Naive thymus-derived CD8-positive, alpha-beta T cell (primary cell): ENCODE measurements around the gene ASPSCR1. TPM values are rescaled to one million over a fixed set of nuclear protein-coding genes. Genes with fewer than 3 reads are reported as not detected.
A peak's percentile ranks its signal among the peaks of the same experiment; 100 is the strongest.

Source experiments
- ATAC-seq, 2 donors: fragments of 150-1000 bp; cut with Tn5 transposase in 1 of 2; sonication (Bioruptor Pico), chemical (Tn5 transposase) in 1 of 2; 1 replicate in 1 of 2; 2 replicates in 1 of 2; pipeline ENCODE4 v1.10.0; 2021; ENCODE audit warnings: mild to moderate bottlenecking in 2 of 2, moderate library complexity in 2 of 2
- POLR2A ChIA-PET: fragments of 350-600 bp; sonication (Branson Sonifier 250); formaldehyde crosslinking; loops from one replicate; lab custom pipeline; 2021; ENCODE audit warnings: antibody characterized with exemption; lab: Charles Lee
- DNase-seq, 10 donors: peaks; one replicate each; pipeline versions ENCODE4 v3.0.0 to v3.0.0-alpha.2; 2020 to 2022
- H3K27ac Mint-ChIP-seq, 10 donors: one replicate each; pipeline ENCODE4 v1.8.0; 2020 to 2022; ENCODE audit warnings: mild to moderate bottlenecking in 10 of 10, mixed read lengths in 10 of 10, moderate library complexity in 4 of 10, inconsistent platforms in 1 of 10
- H3K27me3 Mint-ChIP-seq, 5 donors: one replicate each; pipeline ENCODE4 v1.8.0; 2021 to 2022; ENCODE audit warnings: mixed read lengths in 5 of 5
- H3K36me3 Mint-ChIP-seq, 3 donors: one replicate each; pipeline ENCODE4 v1.8.0; 2020 to 2022; ENCODE audit warnings: mixed read lengths in 3 of 3, mild to moderate bottlenecking in 2 of 3, inconsistent platforms in 1 of 3
- H3K4me1 Mint-ChIP-seq, 4 donors: one replicate each; pipeline ENCODE4 v1.8.0; 2021 to 2022; ENCODE audit warnings: mixed read lengths in 4 of 4
- H3K4me3 Mint-ChIP-seq, 10 donors: one replicate each; pipeline ENCODE4 v1.8.0; 2020 to 2022; ENCODE audit warnings: mild to moderate bottlenecking in 10 of 10, mixed read lengths in 10 of 10, moderate library complexity in 6 of 10, inconsistent platforms in 1 of 10
- H3K9me3 Mint-ChIP-seq, 9 donors: one replicate each; pipeline ENCODE4 v1.8.0; 2020 to 2022; ENCODE audit warnings: mixed read lengths in 9 of 9, mild to moderate bottlenecking in 3 of 9, inconsistent platforms in 1 of 9, moderate library complexity in 1 of 9
- polyA plus RNA-seq, 3 donors: library from polyadenylated mRNA; unstranded; fragments of 300-500 nt; fragmentation: Illumina TruSeq; gene quantifications; one replicate each; pipeline ENCODE4 v1.2.3, GENCODE V29; 2021
- total RNA-seq, 8 experiments: library from RNA in 2 of 8; stranded (reverse) in 2 of 8; gene quantifications; one replicate each; pipeline ENCODE4 v1.2.3 and lab custom pipeline; 2021 to 2026

The ASPSCR1 gene
- total and polyA plus RNA-seq, 5 experiments from 2014 or later = 28.1 to 47.7 (median 33.4) TPM

- peaks cover 0 to 34% (median 17%) of the 10 kb centered on the region in 4 donors for H3K4me1 Mint-ChIP-seq
- peak within 1 kb of the TSS; percentile 78 to 91 (median 83) for H3K4me3 Mint-ChIP-seq
- peak; percentile 68 to 87 (median 80) for DNase-seq
- peaks cover 0 to 14% (median 0%) of the 10 kb centered on the region in 3 donors for H3K36me3 Mint-ChIP-seq
- peak within 1 kb of the TSS; percentile 31 to 89 (median 80) for H3K27ac Mint-ChIP-seq
- H3K9me3 Mint-ChIP-seq = no peaks in the 10 kb centered on the region
- POLR2A ChIA-PET = interaction anchor here (0.6 to 5.0 kb wide), 9 partner anchors 10 to 443 kb away, joined by 3 to 38 read pairs (median 4); partner anchors contain the start of genes DCXR and DUS1L
- peak; percentile 95 to 96 for ATAC-seq
- no peaks in the 10 kb centered on the region for H3K27me3 Mint-ChIP-seq
Observed at GRCh38 chr17:82051776-82052637, 74.6 kb downstream of the ASPSCR1 start, which contains the start of the genes GPS1 and RFNG. Gene GPS1 (plus strand): TSS chr17:82051898. CDS start chr17:82051932, 34 bp downstream. Gene RFNG (minus strand): TSS chr17:82051811. CDS start chr17:82051766, 45 bp downstream.

DNA sequence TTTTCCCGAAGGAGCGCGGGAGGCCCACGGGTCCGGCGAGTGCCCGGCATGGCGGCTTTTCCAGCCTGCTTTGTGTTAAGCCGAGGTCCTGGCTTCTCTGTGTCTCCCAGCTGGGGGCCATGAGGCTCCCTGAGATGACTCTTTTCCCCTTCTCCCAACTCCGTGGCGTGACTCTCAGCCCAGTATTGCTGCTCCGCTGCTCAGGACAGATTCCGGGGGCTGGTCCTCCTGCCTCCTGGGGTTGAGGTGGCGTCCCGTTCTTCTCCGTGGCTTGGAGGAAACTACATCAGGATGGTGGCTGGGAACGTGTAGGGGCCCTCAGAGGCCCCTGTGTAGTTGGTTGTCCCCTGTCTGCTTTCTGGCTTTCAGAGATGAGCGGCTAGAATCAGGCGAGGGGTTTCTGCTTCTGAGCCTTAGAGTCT, 75.2 kb downstream of the ASPSCR1 start:
- Mint-ChIP-seq H3K4me3 (peak overlapping the region; percentile 70 to 86 (median 79)), H3K27me3 (no peaks in the 10 kb centered on the region), H3K9me3 (no peaks in the 10 kb centered on the region), H3K4me1 (peaks cover 0 to 32% (median 14%) of the 10 kb centered on the region in 4 donors), H3K27ac (peak overlapping the region in 9 of 10 donors; percentile 18 to 87 (median 72)), H3K36me3 (peaks cover 0 to 11% (median 0%) of the 10 kb centered on the region in 3 donors)
- ATAC-seq = no peak
- no peak for DNase-seq
- POLR2A ChIA-PET = interaction anchor here (0.8 to 5.0 kb wide), 4 partner anchors 13 to 54 kb away, joined by 3 to 38 read pairs (median 14); partner anchors contain the start of genes DCXR and DUS1L

DNA sequence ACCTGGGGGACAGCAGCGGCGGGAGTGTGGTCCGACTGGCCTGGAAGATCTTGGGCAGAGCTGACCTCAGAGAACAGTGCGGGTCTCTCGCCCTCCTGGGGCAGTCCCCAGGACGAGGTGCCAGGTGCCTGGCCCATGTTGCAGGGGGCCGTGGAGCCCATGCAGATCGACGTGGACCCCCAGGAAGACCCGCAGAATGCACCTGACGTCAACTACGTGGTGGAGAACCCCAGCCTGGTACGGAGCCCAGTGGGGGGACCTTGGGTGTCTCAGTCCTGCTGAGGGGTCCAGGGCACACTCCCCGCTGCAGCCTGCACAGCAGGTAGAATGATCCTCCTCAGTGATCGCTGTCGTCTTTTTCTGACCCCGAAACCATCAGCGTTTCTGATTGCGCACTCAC, 75.7 kb downstream of the ASPSCR1 start:
- Mint-ChIP-seq H3K27me3 (no peaks in the 10 kb centered on the region), H3K4me3 (peak overlapping the region; percentile 70 to 86 (median 79)), H3K27ac (peak overlapping the region in 9 of 10 donors; percentile 24 to 80 (median 48)), H3K4me1 (peaks cover 4 to 32% (median 14%) of the 10 kb centered on the region in 4 donors), H3K9me3 (no peaks in the 10 kb centered on the region), H3K36me3 (peaks cover 0 to 15% (median 0%) of the 10 kb centered on the region in 3 donors)
- no peak for DNase-seq
- POLR2A ChIA-PET = interaction anchor here (2.0 to 5.0 kb wide), 2 partner anchors 12 to 18 kb away, joined by 4 to 38 read pairs; partner anchors contain the start of gene DUS1L
- ATAC-seq = no peak

- H3K9me3 Mint-ChIP-seq = no peaks in the 10 kb centered on the region
- peak in 1 of 10 donors; percentile 57 for DNase-seq
- H3K27ac Mint-ChIP-seq = peak overlapping the region in 8 of 10 donors; percentile 24 to 80 (median 44)
- POLR2A ChIA-PET = interaction anchor here (5.0 kb wide), 1 partner anchor 12 kb away, joined by 38 read pairs; the partner anchor contains the start of gene DUS1L
- peaks cover 4 to 32% (median 14%) of the 10 kb centered on the region in 4 donors for H3K4me1 Mint-ChIP-seq
- H3K4me3 Mint-ChIP-seq = peak overlapping the region; percentile 15 to 86 (median 79)
- ATAC-seq = no peak
- H3K36me3 Mint-ChIP-seq = peaks cover 0 to 18% (median 0%) of the 10 kb centered on the region in 3 donors
- H3K27me3 Mint-ChIP-seq = no peaks in the 10 kb centered on the region
Observed at GRCh38 chr17:82053556-82054263, 76.3 kb downstream of the ASPSCR1 start.

DNA sequence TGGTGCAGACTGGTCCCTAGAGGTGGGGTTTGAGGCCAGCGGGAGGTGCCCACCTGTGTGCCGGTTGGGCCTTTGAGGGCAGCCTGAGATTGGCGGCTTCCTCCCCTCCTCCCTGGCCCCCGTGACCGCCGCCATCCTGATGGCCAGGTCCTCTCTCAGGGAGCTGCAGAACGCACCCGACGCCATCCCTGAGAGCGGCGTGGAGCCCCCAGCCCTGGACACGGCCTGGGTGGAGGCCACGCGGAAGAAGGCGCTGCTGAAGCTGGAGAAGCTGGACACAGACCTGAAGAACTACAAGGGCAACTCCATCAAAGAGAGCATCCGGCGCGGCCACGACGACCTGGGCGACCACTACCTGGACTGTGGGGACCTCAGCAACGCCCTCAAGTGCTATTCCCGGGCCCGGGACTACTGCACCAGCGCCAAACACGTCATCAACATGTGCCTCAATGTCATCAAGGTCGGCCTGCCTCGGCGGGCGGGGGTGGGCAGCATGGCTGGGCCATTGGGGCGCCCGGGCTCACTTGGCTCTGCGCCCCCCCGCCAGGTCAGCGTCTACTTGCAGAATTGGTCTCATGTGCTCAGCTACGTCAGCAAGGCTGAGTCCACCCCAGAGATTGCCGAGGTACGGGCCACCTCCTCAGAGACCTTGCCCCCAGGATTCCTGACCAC, 77.1 kb downstream of the ASPSCR1 start:
- H3K4me1 Mint-ChIP-seq = peaks cover 4 to 30% (median 14%) of the 10 kb centered on the region in 4 donors
- H3K9me3 Mint-ChIP-seq = no peaks in the 10 kb centered on the region
- DNase-seq = peak in 1 of 10 donors; percentile 58
- H3K4me3 Mint-ChIP-seq = peak overlapping the region in 2 of 10 donors; percentile 55 to 75
- H3K36me3 Mint-ChIP-seq = peaks cover 0 to 19% (median 0%) of the 10 kb centered on the region in 3 donors
- no peaks in the 10 kb centered on the region for H3K27me3 Mint-ChIP-seq
- no peak for ATAC-seq
- no peak overlapping the region for H3K27ac Mint-ChIP-seq
- POLR2A ChIA-PET = interaction anchor here (3.7 kb wide), 1 partner anchor 11 kb away, joined by 15 read pairs; the partner anchor contains the start of gene DUS1L

- POLR2A ChIA-PET = interaction anchor here (3.7 kb wide), 1 partner anchor 10 kb away, joined by 15 read pairs; the partner anchor contains the start of gene DUS1L
- H3K27ac Mint-ChIP-seq = peak overlapping the region in 1 of 10 donors; percentile 55
- peaks cover 4 to 26% (median 11%) of the 10 kb centered on the region in 4 donors for H3K4me1 Mint-ChIP-seq
- DNase-seq (no peak), ATAC-seq (no peak)
- no peaks in the 10 kb centered on the region for H3K9me3 Mint-ChIP-seq
- no peaks in the 10 kb centered on the region for H3K27me3 Mint-ChIP-seq
- peaks cover 0 to 22% (median 1%) of the 10 kb centered on the region in 3 donors for H3K36me3 Mint-ChIP-seq
- peak overlapping the region in 4 of 10 donors; percentile 18 to 75 (median 40) for H3K4me3 Mint-ChIP-seq
Observed at GRCh38 chr17:82055023-82055964, 77.9 kb downstream of the ASPSCR1 start.

DNA sequence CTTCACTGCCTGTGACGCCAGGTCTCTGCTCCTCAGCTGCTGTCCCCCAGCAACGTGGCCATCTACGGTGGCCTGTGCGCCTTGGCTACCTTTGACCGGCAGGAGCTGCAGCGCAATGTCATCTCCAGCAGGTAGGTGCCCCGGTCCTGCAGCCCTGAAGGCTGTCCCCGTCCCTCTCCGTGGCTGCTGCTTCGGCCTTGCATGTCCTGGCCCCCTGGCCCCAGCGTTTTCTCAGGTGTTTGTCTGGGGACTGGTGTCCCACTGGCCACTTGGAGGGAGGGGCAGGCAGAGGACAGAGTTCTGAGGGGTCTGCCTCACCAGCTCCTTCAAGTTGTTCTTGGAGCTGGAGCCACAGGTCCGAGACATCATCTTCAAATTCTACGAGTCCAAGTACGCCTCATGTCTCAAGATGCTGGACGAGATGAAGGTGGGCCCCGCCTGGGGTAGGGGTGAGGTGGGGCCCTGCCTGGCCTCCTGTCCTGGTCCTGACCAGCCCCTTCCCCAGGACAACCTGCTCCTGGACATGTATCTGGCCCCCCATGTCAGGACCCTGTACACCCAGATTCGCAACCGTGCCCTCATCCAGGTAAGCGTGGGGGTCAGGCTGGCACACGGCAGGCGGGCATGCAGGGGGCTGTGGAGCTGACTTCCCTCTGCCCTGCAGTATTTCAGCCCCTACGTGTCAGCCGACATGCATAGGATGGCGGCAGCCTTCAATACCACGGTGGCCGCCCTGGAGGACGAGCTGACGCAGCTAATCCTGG, 78.7 kb downstream of the ASPSCR1 start:
- Mint-ChIP-seq H3K27me3 (no peaks in the 10 kb centered on the region), H3K9me3 (no peaks in the 10 kb centered on the region), H3K36me3 (peaks cover 0 to 23% (median 1%) of the 10 kb centered on the region in 3 donors), H3K4me3 (peak overlapping the region in 1 of 10 donors; percentile 6), H3K4me1 (peaks cover 0 to 20% (median 6%) of the 10 kb centered on the region in 4 donors), H3K27ac (peak overlapping the region in 1 of 10 donors; percentile 34)
- POLR2A ChIA-PET = interaction anchor here (0.6 to 3.7 kb wide), 3 partner anchors 9 to 228 kb away, joined by 3 to 15 read pairs (median 3); partner anchors contain the start of gene DUS1L
- DNase-seq = peak in 1 of 10 donors; percentile 45
- no peak for ATAC-seq

GRCh38 chr17:82056729-82057621, 79.5 kb downstream of the ASPSCR1 start:
- Mint-ChIP-seq H3K27me3 (no peaks in the 10 kb centered on the region), H3K27ac (no peak overlapping the region), H3K36me3 (peaks cover 0 to 25% (median 1%) of the 10 kb centered on the region in 3 donors), H3K9me3 (no peaks in the 10 kb centered on the region), H3K4me3 (peak overlapping the region in 1 of 10 donors; percentile 6), H3K4me1 (peaks cover 0 to 20% (median 6%) of the 10 kb centered on the region in 4 donors)
- peak in 1 of 10 donors; percentile 62 for DNase-seq
- no peak for ATAC-seq
- POLR2A ChIA-PET = interaction anchor here (0.7 to 3.7 kb wide), 3 partner anchors 8 to 57 kb away, joined by 3 to 15 read pairs (median 3); partner anchors contain the start of genes DCXR and DUS1L

DNA sequence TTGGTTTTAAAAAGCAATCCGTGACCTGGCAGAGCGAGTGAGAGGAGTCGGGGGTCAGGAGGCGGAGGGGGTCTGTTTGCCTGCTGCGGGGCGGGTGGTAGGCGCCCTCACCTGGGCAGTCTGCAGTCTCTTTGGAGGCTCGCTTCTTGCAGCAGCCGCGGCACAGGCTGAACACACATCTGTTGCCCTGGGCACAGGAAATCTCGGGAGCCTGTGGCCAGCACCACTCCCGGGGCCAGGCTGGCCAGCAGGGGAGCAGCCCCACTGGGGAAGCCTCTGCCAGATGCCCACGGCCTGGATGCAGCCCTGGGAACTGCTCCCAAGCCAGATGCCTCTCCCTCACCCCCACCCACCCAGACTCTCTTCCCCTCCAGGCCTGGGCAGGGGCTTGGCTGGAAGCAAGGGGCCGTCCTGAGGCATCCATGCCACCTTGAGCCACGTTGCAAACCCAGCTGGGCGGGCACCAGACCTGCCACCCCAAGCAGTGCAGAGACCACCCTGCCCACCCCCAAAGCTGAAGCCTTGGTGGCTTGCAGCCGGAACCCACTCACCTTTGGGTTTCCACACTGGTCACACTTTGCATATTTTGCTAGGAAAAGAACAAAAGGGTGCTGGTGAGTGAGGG, 80.9 kb downstream of the ASPSCR1 start:
- Mint-ChIP-seq H3K9me3 (no peaks in the 10 kb centered on the region), H3K27me3 (no peaks in the 10 kb centered on the region), H3K36me3 (peaks cover 0 to 25% (median 1%) of the 10 kb centered on the region in 3 donors), H3K27ac (peak overlapping the region in 4 of 10 donors; percentile 41 to 75 (median 52)), H3K4me3 (no peak overlapping the region), H3K4me1 (peaks cover 0 to 14% (median 2%) of the 10 kb centered on the region in 4 donors)
- POLR2A ChIA-PET = no interaction called here
- peak in 1 of 10 donors; percentile 54 for DNase-seq
- ATAC-seq = no peak
